GM13976 (cell line): Measurements from ENCODE around the gene LRRC59.
A peak's percentile ranks its signal among the peaks of the same experiment; 100 is the strongest.

Source experiments
- DNase-seq: peaks from one replicate; pipeline ENCODE4 v3.0.0; 2012; ENCODE audit warnings: low spot score
- in situ Hi-C: fragments of 300-500 bp; cut with MboI; formaldehyde crosslinking; loops from one replicate; pipeline ENCODE4 v1.12.0; 2022; ENCODE audit warnings: low sequenced_read_pairs, mixed read lengths, inconsistent platforms; ENCODE audit not compliant: unreplicated experiment
- TF ChIP-seq, protein P1 (sequence below): IDR thresholded peaks from 2 replicates; pipeline ENCODE4 v1.5.1; 2012; ENCODE audit warnings: borderline replicate concordance, mild to moderate bottlenecking; ENCODE audit not compliant: insufficient read depth; ENCODE audit errors: extremely low read depth, missing control alignments, control extremely low read depth

LRRC59 gene

DNA sequence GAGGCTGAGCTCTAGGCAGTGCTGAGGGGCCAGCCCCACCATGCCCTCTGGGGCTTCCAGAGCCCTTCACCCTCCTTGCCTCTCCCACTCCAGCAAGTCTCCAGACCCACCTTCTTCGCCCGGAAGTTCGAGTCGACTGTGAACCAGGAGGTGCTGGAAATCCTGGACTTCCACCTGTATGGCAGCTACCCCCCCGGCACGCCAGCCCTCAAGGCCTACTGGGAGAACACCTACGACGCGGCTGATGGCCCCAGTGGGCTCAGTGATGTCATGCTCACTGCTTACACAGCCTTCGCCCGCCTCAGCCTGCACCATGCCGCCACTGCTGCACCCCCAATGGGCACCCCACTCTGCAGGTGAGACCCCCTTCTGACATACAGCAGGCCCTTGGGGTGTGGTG is 40.9 kb downstream of the LRRC59 start:
- no peak for DNase-seq
- TF ChIP-seq, protein P1, sequence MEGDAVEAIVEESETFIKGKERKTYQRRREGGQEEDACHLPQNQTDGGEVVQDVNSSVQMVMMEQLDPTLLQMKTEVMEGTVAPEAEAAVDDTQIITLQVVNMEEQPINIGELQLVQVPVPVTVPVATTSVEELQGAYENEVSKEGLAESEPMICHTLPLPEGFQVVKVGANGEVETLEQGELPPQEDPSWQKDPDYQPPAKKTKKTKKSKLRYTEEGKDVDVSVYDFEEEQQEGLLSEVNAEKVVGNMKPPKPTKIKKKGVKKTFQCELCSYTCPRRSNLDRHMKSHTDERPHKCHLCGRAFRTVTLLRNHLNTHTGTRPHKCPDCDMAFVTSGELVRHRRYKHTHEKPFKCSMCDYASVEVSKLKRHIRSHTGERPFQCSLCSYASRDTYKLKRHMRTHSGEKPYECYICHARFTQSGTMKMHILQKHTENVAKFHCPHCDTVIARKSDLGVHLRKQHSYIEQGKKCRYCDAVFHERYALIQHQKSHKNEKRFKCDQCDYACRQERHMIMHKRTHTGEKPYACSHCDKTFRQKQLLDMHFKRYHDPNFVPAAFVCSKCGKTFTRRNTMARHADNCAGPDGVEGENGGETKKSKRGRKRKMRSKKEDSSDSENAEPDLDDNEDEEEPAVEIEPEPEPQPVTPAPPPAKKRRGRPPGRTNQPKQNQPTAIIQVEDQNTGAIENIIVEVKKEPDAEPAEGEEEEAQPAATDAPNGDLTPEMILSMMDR = no peak
- in situ Hi-C loops = no loop called here

DNA sequence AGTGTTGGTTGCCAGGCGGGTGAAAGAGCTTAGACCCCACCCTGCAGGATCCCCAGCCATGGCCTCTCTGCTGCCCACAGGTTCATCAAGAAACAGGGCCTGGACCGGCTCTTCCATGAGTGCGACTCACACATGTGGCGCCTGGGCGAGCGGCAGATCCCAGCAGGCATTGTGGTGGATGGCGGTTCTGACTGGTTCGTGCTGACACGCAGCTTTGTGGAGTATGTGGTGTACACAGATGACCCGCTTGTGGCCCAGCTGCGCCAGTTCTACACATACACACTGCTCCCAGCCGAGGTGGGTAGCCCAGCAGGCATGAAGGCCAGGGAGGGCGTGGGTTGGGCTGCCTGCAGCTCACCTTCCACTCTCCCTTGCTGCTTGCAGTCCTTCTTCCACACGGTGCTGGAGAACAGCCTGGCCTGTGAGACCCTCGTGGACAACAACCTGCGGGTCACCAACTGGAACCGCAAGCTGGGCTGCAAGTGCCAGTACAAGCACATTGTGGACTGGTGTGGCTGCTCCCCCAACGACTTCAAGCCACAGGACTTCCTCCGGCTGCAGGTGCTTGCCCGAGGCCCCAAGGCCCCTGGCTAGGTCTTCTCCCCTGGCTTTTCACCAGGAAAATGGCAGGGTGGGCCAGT is 41.5 kb downstream of the LRRC59 start:
- DNase-seq = no peak
- in situ Hi-C loops = no loop called here
- TF ChIP-seq, protein P1 = no peak

DNA sequence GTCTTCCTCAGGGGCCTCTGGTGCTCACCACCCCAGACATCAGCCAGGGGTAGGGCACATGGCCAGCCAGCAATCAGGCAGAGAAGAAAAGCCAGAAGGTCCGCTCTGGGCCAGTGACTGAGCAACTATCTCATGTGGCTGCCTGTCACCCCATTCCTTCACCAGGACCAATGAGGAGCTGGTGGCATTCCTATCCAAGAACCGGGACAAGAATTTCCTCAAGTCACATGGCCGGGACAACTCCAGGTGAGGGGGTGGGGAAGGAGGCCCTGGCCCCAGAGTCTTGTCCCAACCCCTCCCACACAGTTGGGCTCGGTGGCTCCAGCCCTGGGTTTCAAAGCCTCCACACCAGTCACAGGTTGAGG is 42.0 kb downstream of the LRRC59 start:
- in situ Hi-C loops = no loop called here
- TF ChIP-seq, protein P1 = no peak
- DNase-seq = no peak

GRCh38 chr17:50354776-50355175 is 42.5 kb downstream of the LRRC59 start:
- DNase-seq = no peak
- in situ Hi-C loops = no loop called here
- TF ChIP-seq, protein P1 = no peak

- DNase-seq = peak; percentile 35
- in situ Hi-C loops = no loop called here
- TF ChIP-seq, protein P1 = no peak
These were observed 43.1 kb downstream of the LRRC59 start for GRCh38 chr17:50354198-50354597.

DNA sequence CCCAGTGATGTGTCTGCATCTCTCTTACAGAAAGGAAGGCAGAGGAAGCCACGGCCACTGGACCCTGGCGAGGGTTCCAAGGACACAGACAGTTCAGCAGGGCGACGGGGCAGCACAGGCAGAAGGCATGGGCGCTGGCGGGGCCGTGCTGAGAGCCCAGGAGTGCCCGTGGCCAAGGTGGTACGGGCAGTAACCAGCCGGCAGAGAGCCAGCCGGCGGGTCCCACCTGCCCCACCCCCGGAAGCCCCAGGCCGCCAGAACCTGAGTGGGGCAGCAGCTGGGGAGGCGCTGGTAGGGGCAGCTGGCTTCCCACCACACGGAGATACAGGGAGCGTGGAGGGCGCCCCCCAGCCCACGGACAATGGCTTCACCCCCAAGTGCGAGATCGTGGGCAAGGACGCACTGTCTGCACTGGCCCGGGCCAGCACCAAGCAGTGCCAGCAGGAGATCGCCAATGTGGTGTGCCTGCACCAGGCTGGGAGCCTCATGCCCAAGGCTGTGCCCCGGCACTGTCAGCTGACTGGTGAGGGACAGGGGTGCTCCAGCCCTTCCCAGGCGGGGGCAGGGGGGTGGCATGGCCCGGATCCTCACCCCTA is 43.6 kb downstream of the LRRC59 start:
- DNase-seq = no peak
- TF ChIP-seq, protein P1 = no peak
- in situ Hi-C loops = no loop called here
